Cerebellar nuclear complex (tissue), 1 donor: Measurements from ENCODE around the gene NKAIN2.
"Not testable (repeated sequence)": the region's sequence is repeated elsewhere in the genome, so short reads cannot be mapped to it uniquely, and the experiment has no call there.

Source experiments
- DNase-seq, 2 experiments: peaks; one replicate each; lab custom pipeline; 2025; lab: John Stamatoyannopoulos, UW

Gene NKAIN2

DNA sequence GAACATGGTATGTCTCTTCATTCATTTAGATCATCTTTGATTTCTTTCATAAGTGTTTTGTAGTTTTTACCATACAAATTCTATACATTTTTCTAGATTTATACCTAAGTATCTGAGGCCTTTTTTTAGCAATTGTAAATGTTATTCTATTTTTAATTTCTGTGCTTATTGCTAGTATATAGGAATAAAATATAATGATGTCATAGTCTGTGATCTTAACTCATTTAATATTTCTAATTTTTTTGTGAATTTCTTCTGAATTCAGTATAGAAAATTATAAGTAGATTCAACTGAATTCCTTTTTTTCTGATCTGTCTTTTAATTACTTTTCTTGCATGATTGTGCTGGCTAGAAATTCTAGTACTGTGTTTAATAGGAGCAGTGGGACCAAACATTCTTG lies 520.6 kb downstream of the NKAIN2 start:
- no peak for DNase-seq

DNA sequence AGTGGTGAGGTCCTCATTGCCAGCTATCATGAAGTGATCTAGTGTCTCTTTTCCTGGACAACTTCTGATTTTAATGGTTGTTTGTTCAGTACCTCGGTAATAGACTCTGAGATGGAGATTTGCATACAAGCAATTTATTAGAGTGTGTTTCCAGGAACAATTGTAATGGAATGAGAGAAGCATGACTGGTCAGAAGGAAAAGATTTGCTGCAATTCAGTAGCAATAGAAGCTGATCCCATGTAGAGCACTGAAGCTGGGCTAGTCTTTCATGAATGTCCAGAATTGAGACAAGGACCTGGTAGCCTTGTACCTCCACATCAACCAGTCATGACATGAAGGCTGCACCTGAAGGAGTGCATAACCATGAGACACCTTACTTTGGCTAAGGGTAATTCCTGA lies 526.5 kb downstream of the NKAIN2 start:
- no peak for DNase-seq

- no peak for DNase-seq
Observed at GRCh38 chr6:124334359-124334758, 530.7 kb downstream of the NKAIN2 start.

- no peak for DNase-seq
Observed at GRCh38 chr6:124339610-124340334, 536.1 kb downstream of the NKAIN2 start.

DNA sequence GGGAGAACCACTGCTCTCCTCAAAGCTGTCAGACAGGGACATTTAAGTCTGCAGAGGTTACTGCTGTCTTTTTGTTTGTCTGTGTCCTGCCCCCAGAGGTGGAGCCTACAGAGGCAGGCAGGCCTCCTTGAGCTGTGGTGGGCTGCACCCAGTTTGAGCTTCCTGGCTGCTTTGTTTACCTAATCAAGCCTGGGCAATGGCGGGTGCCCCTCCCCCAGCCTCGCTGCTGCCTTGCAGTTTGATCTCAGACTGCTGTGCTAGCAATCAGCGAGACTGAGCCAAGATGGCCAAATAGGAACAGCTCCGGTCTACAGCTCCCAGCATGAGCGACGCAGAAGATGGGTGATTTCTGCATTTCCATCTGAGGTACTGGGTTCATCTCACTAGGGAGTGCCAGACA lies 544.7 kb downstream of the NKAIN2 start:
- not testable (repeated sequence) for DNase-seq

GRCh38 chr6:124355146-124355545 lies 551.5 kb downstream of the NKAIN2 start:
- no peak for DNase-seq

DNA sequence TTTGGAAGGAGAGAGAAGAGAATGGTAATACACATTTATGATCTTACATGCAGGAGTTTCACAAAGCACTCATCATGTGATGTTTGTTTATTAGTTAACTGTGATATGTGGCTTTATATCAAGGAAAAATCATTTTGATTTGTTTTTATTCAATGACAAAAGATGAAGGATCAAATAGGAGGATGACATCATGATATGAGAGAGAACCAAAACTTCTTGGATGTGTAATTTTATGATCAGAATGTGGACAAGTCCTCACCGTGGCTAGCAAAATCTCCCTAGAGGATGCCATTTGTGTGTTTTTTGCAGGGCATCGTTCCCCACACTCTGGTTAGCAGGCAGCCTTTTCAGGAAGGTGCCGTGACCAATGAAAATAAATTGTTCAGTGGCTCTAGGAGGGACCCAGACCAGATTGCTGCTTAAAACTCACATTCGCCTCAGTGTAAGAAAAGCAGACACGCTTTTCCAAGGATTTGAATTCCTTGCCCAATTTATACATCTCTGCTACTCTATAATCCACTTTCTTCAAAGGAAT lies 552.7 kb downstream of the NKAIN2 start:
- peak in 1 of 2 experiments; percentile 70 for DNase-seq

GRCh38 chr6:124356811-124357210 lies 553.1 kb downstream of the NKAIN2 start:
- DNase-seq: no peak

GRCh38 chr6:124368131-124368530 lies 564.5 kb downstream of the NKAIN2 start:
- DNase-seq: no peak

GRCh38 chr6:124371974-124372475 lies 568.4 kb downstream of the NKAIN2 start:
- DNase-seq: no peak

DNA sequence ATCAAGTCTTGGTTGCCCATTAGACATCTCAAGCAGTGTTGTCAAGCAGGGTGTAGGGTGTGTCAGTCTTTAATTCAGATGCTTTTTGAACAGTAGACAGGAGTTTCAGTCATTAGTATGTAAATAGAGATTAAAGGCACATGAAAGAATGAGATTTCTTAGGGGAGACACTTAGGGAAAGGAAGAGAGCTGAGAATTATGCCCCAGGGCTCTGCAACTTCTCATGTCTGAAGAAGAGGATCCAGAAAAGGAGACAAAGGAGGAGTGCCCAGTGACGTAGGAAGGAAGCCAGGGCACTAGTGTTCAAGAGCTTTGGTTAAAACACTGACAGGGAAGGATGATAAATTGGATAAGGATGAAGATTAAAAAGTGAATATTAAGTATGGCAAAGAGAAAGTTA lies 569.7 kb downstream of the NKAIN2 start:
- no peak for DNase-seq

- DNase-seq: no peak
Observed at GRCh38 chr6:124389127-124389526, 585.5 kb downstream of the NKAIN2 start.

DNA sequence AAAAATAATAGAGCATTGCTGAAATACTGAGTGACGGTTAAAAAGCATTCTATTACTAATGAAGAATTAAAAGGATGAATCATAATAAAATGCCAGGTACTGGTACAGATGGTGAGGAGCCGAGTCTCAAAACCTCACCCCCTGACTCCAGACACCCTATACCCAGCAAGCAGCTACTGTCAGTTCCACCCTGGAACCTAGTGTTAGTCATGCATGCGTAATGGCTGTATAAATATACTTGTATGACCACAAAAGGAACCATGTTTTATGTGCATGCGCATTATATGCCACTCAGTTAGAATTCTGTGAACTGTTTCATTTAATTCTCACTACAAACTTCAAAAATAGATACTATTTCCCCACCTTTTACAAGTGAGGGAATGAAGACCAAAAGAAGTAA lies 589.9 kb downstream of the NKAIN2 start:
- no peak for DNase-seq

- no peak for DNase-seq
Observed at GRCh38 chr6:124396361-124396760, 592.7 kb downstream of the NKAIN2 start.

GRCh38 chr6:124400261-124400999 lies 596.8 kb downstream of the NKAIN2 start:
- DNase-seq: no peak

DNA sequence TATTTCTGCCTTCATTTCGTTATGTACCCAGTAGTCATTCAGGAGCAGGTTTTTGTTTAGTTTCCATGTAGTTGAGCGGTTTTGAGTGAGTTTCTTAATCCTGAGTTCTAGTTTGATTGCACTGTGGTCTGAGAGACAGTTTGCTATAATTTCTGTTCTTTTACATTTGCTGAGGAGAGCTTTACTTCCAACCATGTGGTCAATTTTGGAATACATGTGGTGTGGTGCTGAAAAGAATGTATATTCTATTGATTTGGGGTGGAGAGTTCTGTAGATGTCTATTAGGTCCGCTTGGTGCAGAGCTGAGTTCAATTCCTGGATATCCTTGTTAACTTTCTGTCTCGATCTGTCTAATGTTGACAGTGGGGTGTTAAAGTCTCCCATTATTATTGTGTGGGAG lies 606.8 kb downstream of the NKAIN2 start:
- DNase-seq: not testable (repeated sequence)

GRCh38 chr6:124412657-124413056 lies 609.0 kb downstream of the NKAIN2 start:
- not testable (repeated sequence) for DNase-seq

GRCh38 chr6:124420116-124420840 lies 616.6 kb downstream of the NKAIN2 start:
- DNase-seq: no peak

GRCh38 chr6:124423621-124424020 lies 620.0 kb downstream of the NKAIN2 start:
- no peak for DNase-seq

- DNase-seq: no peak
Observed at GRCh38 chr6:124430740-124431318, 627.2 kb downstream of the NKAIN2 start.

GRCh38 chr6:124432620-124433019 lies 629.0 kb downstream of the NKAIN2 start:
- DNase-seq: no peak
